GM18519 (cell line): Measurements from ENCODE around the gene KRTAP5-7.
"Not testable (repeated sequence)": the region's sequence is repeated elsewhere in the genome, so short reads cannot be mapped to it uniquely, and the experiment has no call there.

Experiments
- ATAC-seq: cut with Tn5 transposase; IDR thresholded peaks from one replicate; pipeline ENCODE4 v1.9.1; 2021; ENCODE audit warnings: mild to moderate bottlenecking, moderate library complexity; ENCODE audit not compliant: unreplicated experiment, low FRiP score

KRTAP5-7 gene

DNA sequence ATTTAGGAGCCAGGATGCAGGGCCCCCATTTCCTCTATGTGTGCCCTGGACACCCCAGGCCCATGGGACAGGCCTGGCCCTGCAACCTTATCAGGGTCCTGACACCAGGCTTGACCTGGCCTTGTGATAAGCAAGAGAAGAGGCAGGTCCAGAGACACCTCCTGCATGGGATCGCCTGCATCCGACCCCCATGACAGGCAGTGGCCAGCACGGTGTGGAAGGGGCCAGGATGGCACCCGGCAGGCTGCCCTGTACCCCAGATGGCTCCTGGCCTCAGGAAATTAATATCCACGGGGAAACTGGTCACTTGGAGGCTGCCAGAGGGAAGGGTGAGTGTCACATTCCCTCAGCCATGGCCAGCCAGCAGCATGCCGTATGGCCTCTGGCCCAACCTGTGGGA, 27.9 kb downstream of the KRTAP5-7 start:
- no peak for ATAC-seq

DNA sequence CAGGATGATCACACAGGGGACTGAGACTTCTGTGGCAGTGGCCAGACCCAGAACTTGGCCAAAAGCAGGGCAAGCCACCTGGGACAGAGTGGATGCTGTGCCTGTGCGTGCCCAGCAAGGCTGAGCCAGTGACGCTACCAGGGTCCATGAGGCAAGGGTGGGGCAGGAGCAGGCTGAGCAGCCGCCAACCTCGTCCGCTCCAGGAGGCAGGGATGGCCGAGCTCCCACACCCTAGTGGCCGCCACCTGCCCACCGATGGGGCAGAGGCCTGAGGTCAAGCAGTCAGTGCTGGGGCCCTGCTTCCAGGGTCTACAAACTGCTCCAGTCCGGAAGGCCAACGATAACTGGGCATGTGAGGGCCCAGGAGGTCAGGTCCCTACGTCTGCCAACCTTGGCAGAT, 28.4 kb downstream of the KRTAP5-7 start:
- ATAC-seq = no peak

DNA sequence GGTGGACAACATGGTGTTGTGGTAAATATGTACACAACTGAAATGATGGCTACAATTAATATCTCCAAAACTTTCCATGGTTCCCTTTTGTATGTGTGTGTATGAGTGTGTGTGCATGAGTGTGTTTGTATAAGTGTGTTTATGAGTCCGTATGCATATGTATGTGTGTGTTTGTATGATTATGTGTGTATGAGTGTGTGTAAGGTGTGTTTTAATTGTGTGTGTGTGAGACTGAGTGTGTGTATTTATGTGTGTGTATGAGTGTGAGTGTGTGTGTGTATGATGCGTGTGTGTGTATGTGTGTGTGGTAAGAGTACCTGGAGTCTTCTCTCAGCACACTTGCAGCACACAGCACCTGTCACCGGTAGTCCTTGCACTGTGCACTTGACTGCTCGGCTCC, 29.0 kb downstream of the KRTAP5-7 start:
- ATAC-seq = no peak

DNA sequence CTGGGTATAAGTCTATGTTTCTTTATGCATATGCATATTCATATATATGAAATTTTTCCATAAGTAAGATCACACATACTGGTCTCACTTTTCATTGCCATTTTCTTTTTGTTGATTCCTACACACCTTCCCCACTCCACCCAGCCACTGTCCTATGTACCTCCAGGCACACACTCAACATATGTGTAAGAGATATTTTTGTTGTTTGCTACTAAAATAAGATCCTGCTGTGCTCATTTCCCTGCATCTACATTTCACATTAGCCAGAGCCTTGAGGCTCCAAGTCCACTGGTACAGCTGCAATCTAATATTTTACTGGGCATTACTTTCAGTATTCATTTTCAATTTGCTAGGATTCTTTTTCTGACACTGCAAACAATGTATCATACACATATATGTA, 30.2 kb downstream of the KRTAP5-7 start:
- no peak for ATAC-seq

DNA sequence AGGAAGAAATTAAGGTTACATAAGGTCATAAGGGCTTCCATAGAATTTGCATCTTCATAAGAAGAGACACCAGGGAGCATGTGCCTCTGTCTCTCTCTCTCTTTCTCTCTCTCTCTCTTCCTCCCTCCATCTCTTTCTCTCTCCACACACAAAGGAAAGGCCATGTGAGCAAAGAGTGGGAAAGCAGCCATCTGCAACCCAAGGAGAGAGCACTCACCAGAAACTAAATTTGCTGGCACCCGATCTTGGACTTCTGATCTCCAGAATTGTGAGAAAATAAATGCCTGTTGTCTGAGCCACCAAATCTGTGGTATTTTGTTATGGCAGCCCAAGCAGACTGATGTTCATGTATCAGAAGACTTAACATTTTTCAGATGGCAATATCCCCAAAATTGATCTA, 31.9 kb downstream of the KRTAP5-7 start:
- ATAC-seq = no peak

DNA sequence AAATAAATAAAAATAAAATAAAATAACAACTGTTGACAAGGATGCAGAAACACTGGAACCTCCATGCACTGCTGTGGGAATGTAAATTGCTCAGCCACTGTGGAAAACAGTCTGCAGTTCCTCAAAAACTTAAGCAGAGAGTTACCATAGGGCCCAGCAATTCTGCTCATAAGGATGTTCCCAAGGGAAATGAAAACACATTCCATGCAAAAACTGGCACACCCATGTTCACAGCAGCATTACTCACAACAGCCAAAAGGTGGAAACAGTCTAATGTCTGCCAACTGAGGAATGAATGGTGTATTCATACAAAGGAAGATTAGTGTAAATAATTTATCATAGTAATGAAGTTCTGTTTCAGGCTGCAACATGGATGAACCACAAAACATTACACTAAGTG, 35.1 kb downstream of the KRTAP5-7 start:
- ATAC-seq = no peak

DNA sequence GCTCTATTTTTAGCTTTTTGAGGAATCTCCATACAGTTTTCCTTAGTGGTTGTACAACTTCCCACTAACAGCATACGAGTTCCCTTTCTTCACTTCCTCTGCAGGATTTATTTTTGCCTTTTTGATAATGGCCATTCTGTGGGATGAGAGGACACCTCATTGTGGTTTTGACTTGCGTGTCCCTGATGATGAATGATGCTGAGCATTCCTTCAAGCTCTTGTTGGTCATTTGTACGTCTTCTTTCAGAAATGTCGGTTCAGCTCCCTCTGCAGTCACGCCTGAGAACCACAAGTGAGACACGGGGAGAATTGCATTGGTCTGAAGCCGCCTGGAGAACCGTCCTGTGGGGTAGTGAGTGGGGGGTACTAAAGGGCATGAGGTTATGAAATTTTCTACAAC, 36.3 kb downstream of the KRTAP5-7 start:
- no peak for ATAC-seq

DNA sequence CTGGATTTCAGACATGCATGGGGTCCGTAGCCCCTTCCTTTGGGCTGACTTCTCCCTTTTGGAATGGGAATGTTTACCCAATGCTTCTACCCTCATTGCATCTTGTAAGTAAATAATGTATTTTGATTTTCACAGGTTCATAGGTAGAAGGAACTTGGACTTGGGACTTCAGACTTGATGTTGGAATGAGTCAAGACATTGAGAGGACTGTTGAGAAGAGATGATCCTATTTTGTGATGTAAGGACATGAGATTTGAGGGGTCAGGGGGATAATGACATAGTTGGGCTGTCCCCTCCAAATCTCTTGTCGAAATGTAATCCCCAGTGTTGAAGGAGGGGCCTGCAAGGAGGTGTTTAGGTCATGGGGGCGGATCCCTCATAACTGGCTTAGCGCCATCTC, 37.4 kb downstream of the KRTAP5-7 start:
- no peak for ATAC-seq

DNA sequence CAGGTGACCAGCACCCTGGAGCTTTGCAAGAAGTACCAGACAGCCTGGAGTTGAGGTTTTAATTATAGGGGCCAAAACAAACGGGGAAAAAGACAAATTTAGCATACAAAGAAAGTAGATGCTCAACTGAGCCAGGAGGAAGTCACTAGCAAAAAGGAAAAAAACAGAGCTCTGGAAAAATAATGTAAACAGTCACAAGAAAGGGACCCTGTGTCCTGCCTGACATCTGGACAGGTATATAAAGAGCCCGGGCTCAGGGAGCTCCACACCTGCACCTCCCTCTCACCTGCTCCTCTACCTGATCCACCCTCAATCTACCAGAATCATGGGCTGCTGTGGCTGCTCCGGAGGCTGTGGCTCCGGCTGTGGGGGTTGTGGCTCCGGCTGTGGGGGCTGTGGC, 38.2 kb downstream of the KRTAP5-7 start, which contains the start of gene KRTAP5-10:
Gene KRTAP5-10, plus strand, starts transcription at position 301 of the 400 bp plus-strand sequence. Its CDS starts 25 bp downstream, at position 326.
- no peak for ATAC-seq

DNA sequence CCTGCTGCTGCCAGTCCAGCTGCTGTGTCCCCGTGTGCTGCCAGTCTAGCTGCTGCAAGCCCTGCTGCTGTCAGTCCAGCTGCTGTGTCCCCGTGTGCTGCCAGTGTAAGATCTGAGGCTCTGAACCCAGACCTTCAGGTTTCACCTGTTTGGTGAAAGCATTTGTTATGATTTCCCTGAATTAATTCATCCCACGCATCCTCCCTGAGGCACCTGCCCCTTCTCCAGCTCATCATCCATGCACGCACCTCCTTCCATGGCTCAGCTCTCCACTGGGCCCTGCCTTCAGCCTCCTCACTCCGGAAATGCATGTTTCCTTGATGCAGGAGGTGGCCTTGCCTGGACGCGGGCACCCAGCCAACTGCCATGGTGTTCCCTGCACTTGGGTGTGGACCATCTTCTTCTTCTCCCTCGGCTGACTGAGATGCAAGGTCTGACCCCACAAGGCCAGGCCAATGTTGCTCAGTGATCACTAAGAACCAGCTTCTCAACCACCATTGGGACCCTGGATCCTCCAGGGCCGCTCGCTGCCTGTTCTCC, 39.1 kb downstream of the KRTAP5-7 start:
- no peak for ATAC-seq

DNA sequence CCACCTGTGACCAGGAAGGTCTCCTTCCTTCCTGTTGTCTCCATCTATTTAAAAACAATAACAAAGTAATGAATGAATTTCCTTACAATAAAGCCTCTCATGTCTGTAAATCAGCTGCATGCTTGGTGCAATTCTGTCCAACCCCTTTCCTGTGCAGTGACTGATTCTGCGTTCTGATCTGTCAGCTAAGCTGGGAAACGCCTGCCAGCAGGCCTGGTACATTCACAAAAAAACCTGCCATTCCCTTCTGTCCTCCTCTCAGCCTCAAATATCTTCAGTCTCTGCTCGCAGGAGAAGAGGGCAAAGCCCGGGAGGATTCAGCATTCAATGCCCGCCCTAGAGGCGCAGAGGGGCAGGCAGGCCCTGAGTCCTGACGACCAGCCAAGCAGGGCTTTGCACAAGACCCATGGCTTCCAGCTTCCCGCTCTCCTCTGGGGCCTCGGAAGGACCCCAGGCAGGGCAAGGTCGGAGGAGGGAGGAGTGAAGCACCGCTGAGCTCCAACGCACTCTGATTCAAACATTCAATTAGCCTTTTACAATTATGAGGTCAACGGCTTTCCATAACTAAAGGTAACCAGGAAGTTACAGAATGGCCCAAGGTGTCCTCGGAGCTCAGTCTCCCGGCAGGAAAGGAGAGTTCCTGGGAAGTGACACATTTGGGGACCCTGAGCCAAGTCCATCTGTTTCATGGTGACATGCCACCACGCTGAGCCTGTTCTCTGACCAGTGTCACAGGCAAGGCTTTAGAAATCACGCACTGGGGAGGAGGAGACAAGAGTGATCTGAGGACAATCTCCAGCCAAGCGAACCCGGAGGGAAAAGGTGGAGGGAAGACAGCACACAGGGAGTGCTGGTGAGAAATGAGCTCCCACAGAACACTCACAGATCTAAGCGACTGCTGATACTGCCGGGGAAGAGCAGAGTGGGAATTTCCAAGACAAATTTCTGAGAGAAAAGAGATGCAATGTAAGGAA, 39.8 kb downstream of the KRTAP5-7 start:
- not testable (repeated sequence) for ATAC-seq

DNA sequence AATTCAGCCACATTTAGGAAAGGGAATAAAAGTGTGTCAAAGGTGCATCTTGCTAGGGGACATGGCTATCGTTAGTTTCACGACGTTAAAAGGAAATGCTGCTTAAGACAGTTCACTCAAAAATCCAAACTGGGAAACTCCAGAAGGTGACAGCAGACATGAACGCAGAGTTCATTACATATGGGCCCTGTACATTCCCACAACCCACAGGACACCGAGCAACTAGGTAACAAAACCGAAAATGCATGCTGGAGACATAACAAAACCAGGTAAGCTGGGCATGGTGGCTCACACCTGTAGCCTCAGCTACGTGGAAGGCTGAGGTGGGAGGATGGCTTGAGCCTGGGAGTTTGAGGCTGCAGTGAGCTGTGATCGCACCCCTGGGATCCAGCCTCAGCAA, 40.6 kb downstream of the KRTAP5-7 start:
- not testable (repeated sequence) for ATAC-seq

DNA sequence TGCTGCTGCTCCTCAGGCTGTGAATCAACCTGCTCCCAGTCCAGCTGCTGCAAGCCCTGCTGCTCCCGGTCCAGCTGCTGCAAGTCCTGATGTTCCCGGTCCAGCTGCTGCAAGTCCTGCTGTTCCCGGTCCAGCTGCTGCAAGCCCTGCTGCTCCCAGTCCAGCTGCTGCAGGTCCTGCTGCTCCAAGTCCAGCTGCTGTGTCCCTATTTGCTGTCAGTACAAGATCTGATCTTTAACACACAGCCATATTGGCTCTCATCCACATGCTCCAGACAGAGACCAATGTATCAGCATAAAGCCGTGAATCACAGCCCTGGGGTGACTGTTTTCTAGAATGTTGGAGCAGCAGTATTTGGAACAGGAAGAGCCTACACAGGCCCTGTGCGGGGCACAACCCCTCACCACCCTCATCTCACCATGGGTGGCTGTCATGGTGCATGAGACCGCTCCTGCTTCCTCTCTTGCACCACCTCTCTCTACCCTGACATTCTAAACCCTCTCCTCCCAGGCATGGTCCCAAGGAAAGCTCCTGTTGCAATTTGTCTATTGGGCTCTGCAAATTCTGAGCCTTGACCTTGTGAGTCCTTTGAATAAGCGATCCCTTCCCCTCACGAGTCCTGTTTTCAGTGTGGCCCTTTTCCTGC, 41.8 kb downstream of the KRTAP5-7 start:
- ATAC-seq = no peak

DNA sequence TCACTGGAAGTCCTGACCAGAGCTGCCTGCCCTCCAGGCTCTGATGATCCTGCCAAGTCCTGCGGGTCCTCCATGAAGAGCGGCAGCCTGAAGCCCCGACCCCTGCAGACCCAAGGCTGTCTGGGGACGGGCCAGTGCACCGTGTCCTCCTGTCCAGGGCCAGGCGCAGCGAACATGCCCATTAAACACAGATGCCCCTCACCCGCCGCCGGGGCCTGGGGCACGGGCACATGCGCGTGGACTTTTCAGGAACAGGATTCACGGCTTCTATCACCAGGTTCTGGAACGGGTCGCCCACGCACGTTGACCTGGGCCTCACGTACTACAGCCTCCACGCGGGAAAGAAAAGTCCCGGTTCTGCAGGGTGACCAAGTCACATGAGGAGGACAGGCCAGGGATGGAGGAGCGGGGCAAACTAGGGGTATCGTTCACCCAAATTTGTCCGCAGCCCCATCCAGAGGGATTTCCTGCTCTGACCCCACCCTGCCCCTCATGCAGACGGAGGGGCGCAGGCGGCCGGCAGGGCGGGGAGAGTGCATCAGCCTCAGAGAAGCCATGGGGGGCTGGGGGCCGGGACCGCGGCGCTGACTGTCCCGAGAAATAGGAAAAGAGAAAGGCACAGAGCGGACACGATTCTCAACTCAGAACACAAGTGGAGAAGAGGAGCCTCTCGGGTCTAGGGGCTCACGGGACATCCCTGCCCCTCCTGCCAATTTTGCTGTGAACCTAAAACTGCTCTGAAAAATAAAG, 44.2 kb downstream of the KRTAP5-7 start:
- not testable (repeated sequence) for ATAC-seq

DNA sequence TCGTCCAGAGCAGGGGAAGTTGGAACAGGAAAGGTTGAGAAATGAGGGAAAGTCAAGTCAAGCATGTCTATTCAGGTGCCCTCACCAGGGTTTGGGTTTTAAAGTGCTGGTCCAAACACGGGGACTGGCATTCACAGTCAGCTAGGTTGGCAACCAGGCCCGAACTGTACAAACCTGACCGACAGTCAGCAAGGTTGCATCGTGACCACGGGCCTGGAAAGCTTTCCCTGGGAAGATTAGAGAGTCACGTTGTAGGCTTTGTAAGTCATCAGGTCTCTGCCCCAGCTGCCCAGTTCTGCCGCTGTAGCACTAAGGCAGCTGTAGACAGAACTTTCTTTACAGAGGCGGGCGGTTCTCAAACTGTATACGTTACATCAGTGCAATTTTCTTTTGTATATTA, 45.7 kb downstream of the KRTAP5-7 start:
- no peak for ATAC-seq

DNA sequence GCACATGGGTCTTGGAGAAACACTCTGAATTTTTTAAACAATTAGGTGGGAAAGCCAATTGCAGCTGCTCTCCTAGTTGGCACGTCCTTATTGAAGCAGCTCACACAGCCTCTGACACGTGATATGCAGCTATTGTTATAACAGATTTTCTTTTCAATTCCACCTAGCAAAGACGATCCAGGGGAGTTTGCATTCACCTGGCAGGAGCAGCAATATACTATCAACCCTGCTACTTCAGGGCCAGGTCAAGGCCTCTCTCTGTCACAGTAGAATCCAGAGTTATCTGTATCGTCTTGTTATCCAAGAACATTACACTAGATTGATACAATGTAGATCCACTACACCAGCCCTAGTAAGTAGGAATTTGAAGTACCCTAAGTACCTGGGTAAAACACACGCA, 47.4 kb downstream of the KRTAP5-7 start:
- no peak for ATAC-seq

DNA sequence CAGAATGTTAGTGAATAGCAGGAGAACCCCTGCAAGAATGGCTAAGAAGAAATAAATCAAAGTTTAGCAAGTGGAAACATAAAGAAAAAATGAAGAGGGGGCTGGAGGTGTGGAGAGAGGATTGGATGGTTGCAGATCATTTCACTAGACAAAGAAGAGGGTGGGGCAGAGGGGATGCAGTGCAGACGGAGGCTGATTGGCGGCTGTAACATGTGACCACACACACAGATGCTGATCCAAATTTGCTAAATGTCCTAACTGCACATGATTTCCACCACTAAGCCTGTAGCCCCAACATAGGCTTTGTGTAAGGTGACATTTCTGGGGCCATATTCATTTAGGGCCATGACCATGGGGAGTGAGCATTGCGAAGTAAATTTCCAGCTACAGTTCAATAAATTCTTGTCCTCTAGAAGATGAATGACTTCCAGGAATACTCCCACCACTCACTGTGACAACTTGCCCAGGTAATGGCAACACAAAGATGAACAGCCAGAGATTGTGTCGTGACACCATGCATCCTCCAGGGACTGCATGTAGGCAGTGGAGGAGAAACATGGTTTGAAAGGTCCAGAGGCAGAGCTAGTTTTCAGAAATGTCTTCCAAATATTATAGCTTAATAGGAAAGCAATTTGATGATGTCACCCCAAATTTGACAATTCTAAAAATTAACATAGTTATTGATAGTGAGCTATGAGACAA, 48.8 kb downstream of the KRTAP5-7 start:
- no peak for ATAC-seq

DNA sequence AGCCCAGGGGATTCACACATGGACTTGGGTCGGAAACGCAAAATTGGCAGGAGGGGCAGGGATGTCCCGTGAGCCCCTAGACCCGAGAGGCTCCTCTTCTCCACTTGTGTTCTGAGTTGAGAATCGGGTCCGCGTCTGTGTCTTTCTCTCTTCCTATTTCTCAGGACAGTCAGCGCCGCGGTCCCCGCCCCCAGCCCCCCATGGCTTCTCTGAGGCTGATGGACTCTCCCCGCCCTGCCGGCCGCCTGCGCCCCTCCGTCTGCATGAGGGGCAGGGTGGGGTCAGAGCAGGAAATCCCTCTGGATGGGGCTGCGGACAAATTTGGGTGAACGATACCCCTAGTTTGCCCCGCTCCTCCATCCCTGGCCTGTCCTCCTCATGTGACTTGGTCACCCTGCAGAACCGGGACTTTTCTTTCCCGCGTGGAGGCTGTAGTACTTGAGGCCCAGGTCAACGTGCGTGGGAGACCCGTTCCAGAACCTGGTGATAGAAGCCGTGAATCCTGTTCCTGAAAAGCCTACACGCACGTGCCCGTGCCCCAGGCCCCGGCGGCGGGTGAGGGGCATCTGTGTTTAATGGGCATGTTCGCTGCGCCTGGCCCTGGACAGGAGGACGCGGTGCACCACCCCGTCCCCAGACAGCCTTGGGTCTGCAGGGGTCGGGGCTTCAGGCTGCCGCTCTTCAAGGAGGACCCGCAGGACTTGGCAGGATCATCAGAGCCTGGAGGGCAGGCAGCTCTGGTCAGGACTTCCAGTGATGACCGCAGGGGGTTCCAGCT, 49.8 kb downstream of the KRTAP5-7 start:
- ATAC-seq = not testable (repeated sequence)

DNA sequence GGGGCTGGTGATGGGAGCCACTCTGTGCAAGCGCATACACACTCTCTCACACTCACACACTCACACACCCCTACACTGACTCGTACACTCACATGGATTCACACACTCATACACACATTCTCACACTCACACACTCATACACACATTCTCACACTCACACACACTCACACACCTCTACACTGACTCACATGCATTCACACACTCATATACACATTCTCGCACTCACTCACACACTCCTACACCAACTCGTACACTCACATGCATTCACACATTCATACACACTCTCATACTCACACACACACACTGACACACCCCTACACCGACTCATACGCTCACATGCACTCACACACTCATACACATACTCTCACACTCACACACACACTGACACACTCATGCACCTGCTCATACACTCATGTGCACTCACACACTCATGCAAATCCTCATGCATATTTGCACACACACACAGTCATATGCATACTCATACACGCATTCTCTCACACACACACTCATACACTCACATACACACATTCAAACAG, 50.5 kb downstream of the KRTAP5-7 start:
- ATAC-seq = no peak
